GM12878 (cell line): ENCODE data around the gene VTI1A.

Experiments used
- CTCF ChIP-seq, 3 experiments: IDR thresholded peaks in 2 of 3; conservative IDR thresholded peaks in 1 of 3; 2 replicates each; pipeline ENCODE4 v1.5.1; 2011; ENCODE audit warnings: low read depth in 3 of 3, low read length in 3 of 3, mild to moderate bottlenecking in 3 of 3, control low read depth in 2 of 3, moderate library complexity in 2 of 3, inconsistent platforms in 1 of 3, mixed read lengths in 1 of 3; ENCODE audit not compliant: control insufficient read depth in 2 of 3, insufficient read depth in 1 of 3; ENCODE audit errors: extremely low read depth in 1 of 3
- DPF2 ChIP-seq: fragments of 450-650 bp; IDR thresholded peaks from 2 replicates; pipeline ENCODE4 v1.6.1; 2017; ENCODE audit warnings: mild to moderate bottlenecking
- EGR1 ChIP-seq, 2 experiments: IDR thresholded peaks; 1 replicate in 1 of 2; 2 replicates in 1 of 2; pipeline ENCODE4 v1.6.1; 2011 to 2012; ENCODE audit warnings: low read depth in 2 of 2, low read length in 2 of 2, borderline replicate concordance in 1 of 2, mild to moderate bottlenecking in 1 of 2, moderate library complexity in 1 of 2
- ETV6 ChIP-seq, 2 experiments: fragments of 450-650 bp in 1 of 2; IDR thresholded peaks in 1 of 2; conservative IDR thresholded peaks in 1 of 2; 2 replicates each; pipeline ENCODE4 v1.6.1; 2014; ENCODE audit warnings: antibody characterized with exemption in 1 of 2, borderline replicate concordance in 1 of 2, low read depth in 1 of 2, mild to moderate bottlenecking in 1 of 2, moderate library complexity in 1 of 2
- FOXK2 ChIP-seq: fragments of 450-650 bp; IDR thresholded peaks from 2 replicates; pipeline ENCODE4 v1.6.1; 2017; ENCODE audit warnings: mild to moderate bottlenecking, moderate library complexity
- MYC ChIP-seq: IDR thresholded peaks from 2 replicates; pipeline ENCODE4 v1.6.1; 2011; ENCODE audit warnings: mild to moderate bottlenecking, low read length, moderate library complexity, inconsistent platforms; ENCODE audit not compliant: insufficient read depth, insufficient replicate concordance, insufficient read length, severe bottlenecking
- NR2C2 ChIP-seq: IDR thresholded peaks from 2 replicates; pipeline ENCODE4 v1.6.1; 2011; ENCODE audit warnings: borderline replicate concordance, low read depth; ENCODE audit not compliant: control insufficient read depth, insufficient read length
- POLR2A ChIP-seq: IDR thresholded peaks from 2 replicates; pipeline ENCODE4 v1.6.1; 2011; ENCODE audit warnings: low read depth, mild to moderate bottlenecking, low read length
- POLR2AphosphoS5 ChIP-seq: IDR thresholded peaks from 2 replicates; pipeline ENCODE4 v1.6.1; 2011; ENCODE audit warnings: mild to moderate bottlenecking, low read length, inconsistent platforms
- SUPT20H ChIP-seq: IDR thresholded peaks from 2 replicates; pipeline ENCODE4 v1.6.1; 2011; ENCODE audit warnings: low read depth, mild to moderate bottlenecking, low read length, moderate library complexity, borderline replicate concordance; ENCODE audit not compliant: control insufficient read depth

- TF ChIP-seq EGR1 (IDR thresholded peaks at IDR 0.05; ENCODE audit: borderline replicate concordance in 1 of 2, low read depth in 2 of 2, low read length in 2 of 2) (no peak), MYC (no peak), ETV6 (conservative IDR thresholded peaks at IDR 0.05 in 1 of 2, IDR thresholded peaks at IDR 0.05 in 1 of 2; ENCODE audit: borderline replicate concordance in 1 of 2, low read depth in 1 of 2) (no peak), POLR2AphosphoS5 (no peak), FOXK2 (no peak), CTCF (IDR thresholded peaks at IDR 0.05 in 2 of 3, conservative IDR thresholded peaks at IDR 0.05 in 1 of 3; ENCODE audit: control insufficient read depth in 2 of 3, extremely low read depth in 1 of 3, insufficient read depth in 1 of 3, low read depth in 3 of 3, low read length in 3 of 3) (no peak), SUPT20H (no peak), NR2C2 (no peak), DPF2 (no peak), POLR2A (no peak)
These were observed 307.0 kb downstream of the VTI1A start for GRCh38 chr10:112753961-112754411.
